GM21737 (cell line): Measurements from ENCODE around the gene MRAS.
"Not testable (repeated sequence)": the region's sequence is repeated elsewhere in the genome, so short reads cannot be mapped to it uniquely, and the experiment has no call there.

Source experiments
- ATAC-seq: cut with Tn5 transposase; IDR thresholded peaks from one replicate; pipeline ENCODE4 v1.9.1; 2021; ENCODE audit warnings: mild to moderate bottlenecking, moderate library complexity; ENCODE audit not compliant: unreplicated experiment

Gene MRAS

DNA sequence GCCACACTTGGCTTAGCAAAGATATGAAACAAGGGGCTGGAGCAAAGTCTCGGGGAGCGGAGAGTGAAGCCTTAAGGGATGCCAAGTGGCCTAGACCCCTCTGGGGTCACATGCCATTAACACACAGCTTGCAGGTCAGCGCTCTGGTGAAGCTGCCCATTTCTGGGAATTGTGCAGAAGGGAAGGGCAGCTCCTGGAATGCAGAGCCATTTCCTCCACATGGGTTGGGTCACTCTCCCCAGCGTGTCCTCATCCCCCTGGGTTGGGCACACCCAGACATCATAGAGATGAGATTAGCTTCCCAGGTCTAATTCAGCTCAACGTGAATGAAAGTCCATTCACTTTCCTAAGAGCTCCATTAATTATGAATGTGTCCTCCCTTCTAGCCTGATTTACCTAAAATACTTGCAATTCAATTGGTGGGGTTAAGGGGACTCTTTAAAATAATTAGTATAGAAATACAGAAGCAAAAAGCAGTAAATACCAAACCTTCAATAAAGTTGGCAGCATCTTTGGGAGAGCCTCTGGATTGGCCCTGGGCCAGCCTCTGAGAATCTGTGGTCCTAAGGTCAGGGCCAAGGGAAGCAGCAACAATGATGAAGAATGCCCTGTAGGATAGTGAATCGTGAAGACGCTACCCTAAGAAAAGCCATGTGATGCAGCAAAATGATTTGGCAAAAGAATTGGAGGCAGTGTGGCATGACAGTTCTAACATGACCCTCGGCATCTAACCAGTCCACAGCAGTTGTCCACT lies 17.8 kb downstream of the MRAS start:
- ATAC-seq: no peak

DNA sequence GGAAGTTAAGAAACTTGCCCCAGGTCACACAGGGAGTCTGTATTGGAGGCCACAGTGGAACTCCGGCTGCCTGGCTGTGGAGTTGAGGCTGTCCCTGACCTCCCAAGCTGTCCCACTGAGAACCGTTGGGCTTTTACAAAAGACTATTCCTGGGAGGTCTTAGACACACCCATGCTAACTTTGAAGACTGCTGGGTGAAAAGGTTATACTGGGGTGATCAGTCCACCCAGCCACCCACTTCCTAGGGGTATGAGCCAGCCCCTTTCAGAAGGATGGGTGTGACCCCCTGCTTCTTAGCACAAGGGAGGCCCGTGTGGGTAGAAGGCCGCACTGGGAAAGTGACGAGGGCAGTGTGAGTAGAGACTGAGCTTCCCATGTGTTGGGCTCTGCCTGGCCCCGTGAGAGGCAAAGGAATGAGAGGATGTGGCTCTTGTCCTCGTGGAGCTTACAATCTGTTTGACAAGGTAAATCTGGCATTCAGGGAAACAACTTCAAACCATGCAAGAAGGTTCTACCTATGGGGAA lies 19.0 kb downstream of the MRAS start:
- ATAC-seq: no peak

DNA sequence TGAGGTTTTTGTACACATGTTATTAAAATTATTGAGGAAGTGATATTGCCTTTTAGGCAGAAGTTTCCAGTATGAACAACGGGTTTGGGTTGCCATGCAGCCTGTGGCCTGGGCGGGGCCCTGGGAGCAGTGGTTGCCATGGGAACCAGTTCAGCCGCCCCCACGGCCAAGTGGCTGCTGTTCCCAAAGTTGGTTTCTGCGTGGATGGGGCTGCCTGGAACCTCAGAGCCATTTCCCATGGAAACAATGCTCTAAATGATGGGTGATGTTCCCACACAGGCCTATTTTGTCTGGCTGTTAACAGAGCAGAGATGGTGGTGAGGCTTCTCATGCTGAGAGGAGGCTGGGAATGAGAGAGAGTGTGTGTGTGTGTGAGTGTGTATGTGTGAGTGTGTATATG lies 19.5 kb downstream of the MRAS start:
- ATAC-seq: no peak

DNA sequence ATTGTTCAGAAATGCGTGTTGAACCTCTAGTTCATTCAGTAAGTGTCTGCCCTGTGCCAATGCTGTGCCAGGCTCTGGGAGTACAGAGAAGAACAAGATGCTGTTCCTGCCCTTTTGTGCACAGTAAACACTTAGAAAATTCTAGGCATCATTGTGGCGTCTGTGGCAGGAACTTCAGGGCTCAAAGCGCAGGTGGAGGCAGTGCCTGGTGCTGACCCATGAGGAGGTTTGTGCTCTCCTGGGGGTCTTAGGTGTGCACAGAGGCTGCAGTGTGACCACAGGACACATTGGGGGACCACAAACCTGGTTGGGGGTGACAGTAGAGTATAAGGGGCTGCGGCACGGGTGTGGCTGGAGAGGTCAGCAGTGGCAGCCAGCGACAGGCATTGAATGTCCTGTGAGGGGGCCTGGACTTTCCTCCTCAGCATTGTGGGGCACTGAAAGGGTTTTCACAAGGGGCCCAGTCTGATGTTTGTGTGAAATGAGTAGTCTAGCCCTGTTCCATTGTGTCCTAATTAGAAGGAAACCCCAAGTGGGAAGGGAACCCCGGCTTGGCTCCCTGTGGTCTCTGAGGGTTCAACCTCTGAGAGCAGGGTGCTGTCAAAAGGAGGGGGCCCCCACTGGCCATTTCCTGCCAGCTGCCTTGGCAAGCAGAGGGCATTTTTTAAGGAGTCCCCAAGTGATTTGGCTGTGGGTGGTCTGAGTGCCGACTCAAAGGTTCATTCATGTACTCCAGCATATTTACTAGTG lies 20.9 kb downstream of the MRAS start:
- ATAC-seq: no peak

DNA sequence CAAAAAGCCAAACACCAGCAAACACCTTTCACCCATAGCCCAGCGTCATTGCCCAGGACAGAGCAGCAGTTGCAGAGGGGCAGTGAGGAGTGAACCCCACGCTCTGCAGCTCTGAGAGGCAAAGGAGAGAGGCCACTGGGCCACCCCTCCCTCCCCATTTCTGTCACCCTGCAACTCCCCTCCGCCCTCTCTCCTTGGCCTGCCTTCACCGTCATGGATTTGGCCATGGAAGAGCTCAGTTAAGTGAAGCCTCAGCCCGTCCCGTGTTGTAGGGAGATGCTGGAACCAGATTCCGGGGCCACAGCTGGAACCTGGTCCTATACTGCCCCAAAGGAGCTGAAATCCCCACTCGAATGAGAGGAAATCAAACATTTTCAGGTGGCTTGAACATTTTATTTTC lies 21.9 kb downstream of the MRAS start:
- ATAC-seq: no peak

DNA sequence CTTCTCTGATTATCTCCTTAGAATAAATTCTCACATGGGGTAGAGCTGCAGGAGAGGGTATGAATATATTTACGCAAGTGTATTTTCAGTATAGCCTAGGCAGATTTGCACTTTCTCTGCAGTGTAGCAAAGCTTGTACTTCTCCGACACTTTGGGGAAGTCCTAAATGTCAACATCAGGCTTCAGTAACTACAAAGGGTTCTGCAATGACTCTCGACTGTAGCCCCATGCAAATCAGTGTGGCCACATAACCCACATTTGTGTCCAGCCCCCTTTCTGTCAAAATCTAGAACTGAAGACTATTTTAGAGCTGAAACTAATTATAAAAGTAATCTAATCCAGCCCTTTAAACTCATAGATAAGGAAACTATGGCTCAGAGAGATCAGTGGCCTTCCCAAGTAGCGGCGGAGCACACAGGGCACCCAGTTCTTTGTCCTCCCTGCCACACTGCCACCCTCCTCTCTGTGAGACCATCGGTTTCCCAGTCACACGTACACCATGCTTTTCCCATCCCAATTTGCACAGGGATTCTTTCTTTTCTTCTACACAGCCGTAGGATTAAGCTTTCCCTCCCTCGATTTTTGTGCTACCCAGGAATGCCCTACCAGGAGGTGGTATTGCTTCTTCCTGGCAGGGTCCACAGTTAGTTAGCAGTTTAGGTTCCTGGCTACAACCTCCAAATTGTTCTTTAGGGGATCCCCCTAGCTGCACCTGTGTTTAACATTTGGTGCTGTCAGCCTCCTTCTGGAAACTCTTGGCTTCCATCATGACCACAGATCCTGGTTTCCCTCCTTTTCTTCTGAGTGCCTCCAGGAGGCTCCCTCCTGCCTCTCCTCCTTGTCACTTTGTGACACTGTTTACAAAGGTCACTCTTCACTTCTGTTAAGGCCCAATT lies 22.9 kb downstream of the MRAS start:
- ATAC-seq: peak; percentile 98

DNA sequence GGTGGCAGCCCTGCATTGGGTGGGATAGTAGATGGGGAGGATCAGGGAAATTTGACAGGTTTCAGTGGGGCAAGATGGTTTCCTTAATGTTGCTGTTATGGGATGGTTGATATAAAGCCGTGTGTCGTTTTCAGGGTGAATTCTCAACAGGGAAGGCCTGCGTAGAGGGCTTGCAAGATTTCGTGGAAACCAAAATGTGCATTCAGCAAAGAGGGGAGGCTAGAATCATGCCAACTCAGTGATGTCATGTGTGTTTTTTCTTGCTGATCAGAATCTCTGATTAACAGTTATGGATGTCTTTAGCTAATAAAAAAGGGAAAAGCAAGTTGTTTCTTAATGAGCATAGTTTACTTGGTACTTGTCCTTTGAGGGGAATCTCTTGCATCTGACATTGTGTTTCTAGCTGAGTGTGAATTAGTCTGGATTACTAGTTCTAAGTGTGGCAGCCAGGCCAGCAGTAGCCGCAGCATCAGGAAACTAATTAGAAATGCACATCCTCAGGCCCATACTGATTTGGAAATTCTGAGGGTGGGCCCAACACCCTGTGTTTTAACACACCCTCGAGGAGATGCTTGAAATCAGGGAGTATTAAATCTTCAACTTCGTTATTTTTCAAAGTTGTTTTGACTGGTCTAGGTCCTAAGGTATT lies 24.8 kb downstream of the MRAS start:
- ATAC-seq: no peak

DNA sequence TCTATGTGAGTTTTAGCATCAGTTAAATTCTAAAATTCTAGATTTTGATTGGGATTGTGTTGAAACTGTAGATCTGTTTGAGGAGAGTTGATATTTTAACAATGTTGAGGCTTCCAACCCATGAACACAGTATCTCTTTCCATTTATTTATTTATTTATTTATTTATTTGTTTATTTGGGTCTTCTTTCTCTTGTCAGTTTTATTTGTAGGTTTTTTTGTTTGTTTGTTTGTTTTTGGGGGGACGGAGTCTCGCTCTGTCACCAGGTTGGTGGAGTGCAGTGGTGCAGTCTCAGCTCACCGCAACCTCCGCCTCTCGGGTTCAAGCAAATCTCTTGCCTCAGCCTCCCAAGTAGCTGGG lies 25.3 kb downstream of the MRAS start:
- ATAC-seq: no peak

DNA sequence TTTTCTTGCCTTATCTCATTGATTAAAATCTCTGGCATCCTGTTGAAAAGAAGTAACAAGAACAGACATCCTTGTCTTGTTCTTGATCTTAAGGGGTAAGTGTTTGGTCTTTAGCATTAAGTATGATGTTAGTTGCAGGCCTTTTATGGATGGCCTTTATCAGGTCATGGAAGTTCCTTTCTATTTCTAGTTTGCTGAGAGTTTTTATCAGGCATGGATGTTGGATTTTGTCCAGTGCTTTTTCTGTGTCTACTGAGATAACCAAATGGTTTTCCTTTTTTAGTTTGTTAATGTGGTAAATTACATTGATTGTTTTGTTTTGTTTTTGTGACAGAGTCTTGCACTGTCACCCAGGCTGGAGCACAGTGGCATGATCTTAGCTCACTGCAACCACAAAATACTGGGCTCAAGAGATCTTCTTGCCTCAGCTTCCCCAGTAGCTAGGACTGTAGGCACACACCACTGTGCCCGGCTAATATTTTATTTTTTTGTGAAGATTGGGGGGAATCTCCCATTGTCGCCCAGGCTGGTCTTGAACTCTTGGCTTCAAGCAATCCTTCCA lies 26.3 kb downstream of the MRAS start:
- ATAC-seq: no peak

DNA sequence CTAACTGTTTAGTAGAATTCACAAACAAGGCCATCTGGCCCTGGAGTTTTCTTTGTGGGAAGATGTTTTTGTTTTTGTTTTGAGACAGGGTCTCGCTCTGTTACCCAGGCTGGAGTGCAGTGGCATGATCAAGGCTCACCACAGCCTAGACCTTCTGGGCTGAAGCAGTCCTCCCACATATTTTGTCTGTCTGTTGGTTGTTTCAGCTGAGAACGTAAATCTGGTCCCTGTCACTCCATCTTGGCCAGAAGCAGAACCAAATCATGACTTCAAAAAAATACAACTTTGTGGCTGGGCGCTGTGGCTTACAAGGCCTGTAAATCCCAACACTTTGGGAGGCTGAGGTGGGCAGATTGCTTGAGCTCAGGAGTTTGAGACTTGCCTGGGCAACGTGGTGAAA lies 27.1 kb downstream of the MRAS start:
- no peak for ATAC-seq

DNA sequence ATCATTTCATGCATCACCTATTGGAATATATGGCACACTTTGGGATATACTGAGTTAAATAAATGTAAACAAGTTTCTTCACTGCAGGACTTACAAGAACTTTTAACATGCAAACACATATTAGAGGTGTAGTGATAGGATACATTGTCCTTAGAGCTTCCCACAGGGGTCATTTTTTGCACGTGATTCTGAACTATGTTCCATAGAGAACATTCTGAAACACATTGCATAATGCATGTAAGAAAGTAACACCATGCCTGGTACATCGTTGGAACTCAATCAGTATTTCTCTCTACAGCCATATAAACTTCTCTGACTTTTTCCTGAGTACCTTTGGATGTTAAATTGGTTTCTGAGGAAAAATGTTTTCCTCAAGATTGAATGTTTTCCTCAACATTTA lies 28.3 kb downstream of the MRAS start:
- ATAC-seq: no peak

DNA sequence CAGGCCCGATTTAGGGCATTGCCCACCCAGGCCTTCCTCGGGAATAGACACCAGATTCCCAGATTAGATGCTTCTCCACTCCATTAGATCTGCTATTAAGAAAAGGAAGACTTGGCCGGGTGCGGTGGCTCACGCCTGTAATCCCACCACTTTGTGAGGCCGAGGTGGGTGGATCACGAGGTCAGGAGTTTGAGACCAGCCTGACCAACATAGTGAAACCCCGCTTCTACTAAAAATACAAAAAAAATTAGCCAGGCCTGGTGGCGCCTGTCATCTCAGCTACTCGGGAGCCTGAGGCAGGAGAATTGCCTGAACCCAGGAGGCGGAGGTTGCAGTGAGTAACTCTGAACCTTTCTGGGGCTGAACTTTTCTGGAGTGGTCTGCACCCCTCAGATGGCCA lies 28.8 kb downstream of the MRAS start:
- not testable (repeated sequence) for ATAC-seq

DNA sequence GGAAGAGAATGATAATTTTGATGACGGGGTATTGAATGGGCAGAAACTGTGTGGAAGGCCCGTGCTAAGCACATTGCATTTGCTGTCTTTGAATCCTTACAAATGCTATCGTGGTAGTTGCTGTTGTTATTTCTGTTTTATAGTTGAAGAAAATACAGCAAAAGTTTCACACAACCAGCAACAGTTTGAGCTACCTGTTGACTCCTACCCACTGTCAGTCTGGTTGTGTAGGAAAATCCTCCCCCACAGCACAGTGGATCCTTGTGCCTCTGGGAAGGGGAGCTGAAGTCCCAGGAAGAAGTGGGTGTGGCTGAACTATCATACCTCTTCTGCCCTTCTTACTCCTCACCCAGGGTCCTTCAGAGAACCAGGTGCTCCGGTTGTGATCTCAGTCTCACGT lies 29.4 kb downstream of the MRAS start:
- ATAC-seq: no peak

DNA sequence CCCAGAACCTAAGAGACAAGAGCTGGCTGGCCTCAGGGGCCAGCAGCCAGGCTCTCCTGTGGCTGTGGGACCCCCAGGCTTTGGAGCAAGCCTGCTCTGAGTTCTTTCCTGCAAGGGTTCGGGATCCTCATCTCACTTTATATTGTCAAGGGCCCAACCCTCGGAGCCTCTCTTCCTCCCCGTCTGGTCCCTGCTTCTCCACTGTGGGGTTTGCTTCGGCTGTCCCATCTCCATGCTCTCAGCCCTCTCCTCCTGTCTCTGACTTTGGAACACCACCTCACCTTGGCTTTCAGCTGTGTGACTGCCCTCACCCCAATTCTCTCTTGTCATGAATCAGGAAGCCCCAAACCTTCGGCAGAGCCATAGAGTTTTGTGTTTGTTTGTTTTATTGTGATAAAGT lies 30.0 kb downstream of the MRAS start:
- no peak for ATAC-seq

DNA sequence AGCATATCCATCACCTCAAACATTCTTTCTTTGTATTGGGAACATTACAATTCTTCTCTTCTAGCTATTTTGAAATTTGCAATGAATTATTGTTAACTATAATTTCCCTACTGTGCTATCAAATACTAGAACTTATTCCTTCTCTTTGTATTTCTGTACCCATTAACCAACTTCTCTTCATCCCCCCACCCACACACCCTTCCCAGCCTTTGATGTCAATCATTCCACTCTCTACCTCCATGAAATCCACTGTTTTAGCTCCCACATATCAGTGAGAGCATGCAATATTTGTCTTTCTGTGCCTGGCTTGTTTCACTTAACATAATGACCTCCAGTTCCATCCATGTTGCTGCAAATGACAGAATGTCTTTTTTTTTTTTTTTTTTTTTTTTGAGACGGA lies 30.6 kb downstream of the MRAS start:
- no peak for ATAC-seq

DNA sequence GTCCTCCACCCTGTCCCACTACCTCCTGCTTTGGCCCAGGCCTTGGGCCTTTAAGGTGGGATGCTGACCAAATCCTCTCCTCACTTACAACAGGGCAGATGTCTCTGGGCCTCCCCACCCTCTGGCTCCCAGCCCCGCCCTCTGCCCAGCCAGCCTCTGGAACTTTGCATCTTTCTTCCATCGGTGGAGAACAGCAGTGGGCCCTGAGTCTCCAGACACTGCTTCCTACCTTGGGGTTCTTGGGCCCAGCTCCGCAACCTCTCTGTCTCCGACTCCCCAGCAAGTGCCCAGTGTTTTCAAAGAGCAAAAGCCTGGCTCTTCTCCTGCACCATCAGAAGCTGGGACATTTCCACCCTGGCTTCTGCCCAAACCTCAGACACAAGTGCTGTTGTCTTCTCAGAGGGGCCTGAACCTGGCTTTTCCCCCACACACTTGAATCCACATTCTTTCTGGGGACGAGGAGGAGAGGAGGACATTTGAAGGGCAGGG lies 33.1 kb downstream of the MRAS start:
- ATAC-seq: no peak

DNA sequence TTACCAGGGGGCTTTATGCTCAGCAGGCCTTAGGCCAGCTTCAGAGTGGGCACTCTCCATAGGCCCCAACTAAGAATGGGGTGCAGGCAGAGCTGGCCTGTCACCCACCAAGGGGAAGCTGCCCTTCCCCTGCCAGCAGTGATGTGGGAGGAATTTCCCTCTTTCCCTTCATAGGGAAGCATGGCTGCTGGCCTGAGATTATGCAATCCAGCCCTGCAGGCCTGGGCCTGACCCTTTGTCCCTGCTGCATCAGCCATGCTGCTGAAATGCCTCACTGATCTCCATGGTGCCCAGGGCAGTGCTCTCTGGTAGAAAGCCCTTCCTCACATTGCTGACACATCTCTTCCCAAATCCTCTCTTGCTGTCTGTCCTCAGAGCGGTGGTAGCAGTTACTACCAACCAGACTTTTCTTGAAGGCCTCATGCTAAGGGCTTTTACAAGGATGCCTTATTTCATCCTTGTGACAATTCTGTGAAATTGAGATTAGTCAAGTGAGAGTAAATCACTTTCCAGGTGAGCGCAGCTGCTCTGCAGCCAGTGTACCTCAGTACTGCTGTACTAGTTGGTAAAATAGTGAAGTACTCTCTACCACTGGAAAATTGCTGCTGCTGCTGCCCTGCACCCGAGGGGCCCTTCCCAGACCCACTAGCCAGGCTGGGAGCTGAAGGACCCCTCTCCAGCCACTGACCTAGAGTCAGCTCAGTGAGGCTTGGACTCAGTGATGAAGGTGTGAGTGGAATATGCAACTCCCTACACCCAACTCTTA lies 33.8 kb downstream of the MRAS start:
- ATAC-seq: no peak

DNA sequence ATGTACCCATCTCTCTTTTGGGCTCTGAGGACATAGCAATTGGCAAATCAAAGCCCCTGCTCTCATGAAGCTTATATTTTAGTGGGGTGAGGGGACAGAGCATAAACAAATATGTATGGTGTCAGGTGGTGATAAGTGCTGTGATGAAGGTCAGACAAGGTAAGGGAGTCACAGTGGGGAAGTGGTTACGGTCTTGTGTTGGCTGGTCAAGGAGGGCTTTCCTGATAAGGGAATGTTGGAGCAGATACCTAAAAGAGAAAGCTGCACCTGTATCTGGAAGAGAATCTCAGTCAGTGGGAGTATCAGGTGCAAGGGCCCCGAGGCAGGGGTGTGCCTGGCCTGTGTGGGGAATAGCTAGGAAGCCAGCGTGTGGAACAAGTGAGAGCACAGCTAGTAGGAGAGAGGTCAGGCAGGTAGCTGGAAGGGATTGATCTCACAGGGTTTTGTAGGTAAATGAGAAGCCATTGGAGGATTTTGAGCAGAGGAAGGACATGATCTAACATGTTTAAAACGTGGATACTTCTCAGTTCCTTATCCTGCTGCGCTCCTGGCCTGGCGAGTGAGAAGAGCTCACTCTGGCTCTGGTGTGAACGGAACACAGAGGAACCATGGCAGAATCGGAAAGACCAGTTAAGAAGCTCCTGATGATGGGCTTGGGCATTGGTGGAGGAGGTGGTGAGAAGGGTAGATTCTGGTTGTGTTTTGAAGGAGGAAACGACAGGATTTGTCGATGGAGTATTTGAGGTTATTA lies 35.5 kb downstream of the MRAS start:
- no peak for ATAC-seq

DNA sequence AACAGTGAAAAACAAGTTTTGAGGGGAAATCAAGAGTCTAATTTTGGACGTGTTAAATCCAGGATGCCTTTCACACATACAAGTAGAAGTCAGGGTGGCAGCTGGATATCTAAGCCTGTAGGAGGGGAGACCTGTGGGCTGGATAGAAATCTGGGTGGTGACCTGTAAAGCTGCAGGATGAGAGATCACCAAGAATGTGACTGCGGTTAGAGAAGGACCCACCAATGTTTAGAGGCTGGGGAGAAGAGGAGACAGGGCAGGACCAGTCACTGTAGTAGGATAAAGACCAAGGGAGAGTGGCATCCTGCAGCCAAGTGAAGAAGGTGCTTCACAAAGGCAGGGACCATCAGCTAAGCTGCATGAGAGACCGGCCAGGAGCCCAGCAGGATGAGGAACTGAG lies 36.2 kb downstream of the MRAS start:
- no peak for ATAC-seq
